Vagina (tissue), 2 donors: Measurements from ENCODE around the gene DOCK4.

ENCODE experiments used
- POLR2A ChIP-seq, 2 donors: fragments of 450-650 bp; IDR thresholded peaks; one replicate each; pipeline ENCODE4 v1.6.1; 2017; ENCODE audit warnings: antibody characterized with exemption in 2 of 2, mild to moderate bottlenecking in 2 of 2, moderate library complexity in 2 of 2
- POLR2AphosphoS5 ChIP-seq, 2 donors: sonication (generic); formaldehyde crosslinking; IDR thresholded peaks; one replicate each; pipeline ENCODE4 v1.9.0; 2017; ENCODE audit warnings: antibody characterized with exemption in 2 of 2, mild to moderate bottlenecking in 2 of 2, low read depth in 1 of 2; ENCODE audit not compliant: insufficient read depth in 1 of 2
- TF ChIP-seq, protein P1 (sequence below), 3 experiments: fragments of 450-650 bp in 2 of 3; fragments of 200-600 bp in 1 of 3; sonication (generic) in 1 of 3; IDR thresholded peaks; one replicate each; pipeline ENCODE4 v1.5.1; 2017 to 2019; ENCODE audit warnings: antibody characterized with exemption in 3 of 3, mild to moderate bottlenecking in 2 of 3, moderate library complexity in 2 of 3

GRCh38 chr7:112014347-112014746, 191.9 kb downstream of the DOCK4 start:
- TF ChIP-seq POLR2A (IDR thresholded peaks at IDR 0.05) (no peak), POLR2AphosphoS5 (IDR thresholded peaks at IDR 0.05; ENCODE audit: insufficient read depth in 1 of 2, low read depth in 1 of 2) (no peak)
- TF ChIP-seq, protein P1, sequence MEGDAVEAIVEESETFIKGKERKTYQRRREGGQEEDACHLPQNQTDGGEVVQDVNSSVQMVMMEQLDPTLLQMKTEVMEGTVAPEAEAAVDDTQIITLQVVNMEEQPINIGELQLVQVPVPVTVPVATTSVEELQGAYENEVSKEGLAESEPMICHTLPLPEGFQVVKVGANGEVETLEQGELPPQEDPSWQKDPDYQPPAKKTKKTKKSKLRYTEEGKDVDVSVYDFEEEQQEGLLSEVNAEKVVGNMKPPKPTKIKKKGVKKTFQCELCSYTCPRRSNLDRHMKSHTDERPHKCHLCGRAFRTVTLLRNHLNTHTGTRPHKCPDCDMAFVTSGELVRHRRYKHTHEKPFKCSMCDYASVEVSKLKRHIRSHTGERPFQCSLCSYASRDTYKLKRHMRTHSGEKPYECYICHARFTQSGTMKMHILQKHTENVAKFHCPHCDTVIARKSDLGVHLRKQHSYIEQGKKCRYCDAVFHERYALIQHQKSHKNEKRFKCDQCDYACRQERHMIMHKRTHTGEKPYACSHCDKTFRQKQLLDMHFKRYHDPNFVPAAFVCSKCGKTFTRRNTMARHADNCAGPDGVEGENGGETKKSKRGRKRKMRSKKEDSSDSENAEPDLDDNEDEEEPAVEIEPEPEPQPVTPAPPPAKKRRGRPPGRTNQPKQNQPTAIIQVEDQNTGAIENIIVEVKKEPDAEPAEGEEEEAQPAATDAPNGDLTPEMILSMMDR (IDR thresholded peaks at IDR 0.05): no peak
